ENCODE data around the gene TXNRD2. TPM values are rescaled to one million over a fixed set of nuclear protein-coding genes. Genes with fewer than 3 reads are reported as not detected.

TXNRD2 gene
- total RNA-seq, 1 experiment from 2014 or later = 25.8 TPM

DNA sequence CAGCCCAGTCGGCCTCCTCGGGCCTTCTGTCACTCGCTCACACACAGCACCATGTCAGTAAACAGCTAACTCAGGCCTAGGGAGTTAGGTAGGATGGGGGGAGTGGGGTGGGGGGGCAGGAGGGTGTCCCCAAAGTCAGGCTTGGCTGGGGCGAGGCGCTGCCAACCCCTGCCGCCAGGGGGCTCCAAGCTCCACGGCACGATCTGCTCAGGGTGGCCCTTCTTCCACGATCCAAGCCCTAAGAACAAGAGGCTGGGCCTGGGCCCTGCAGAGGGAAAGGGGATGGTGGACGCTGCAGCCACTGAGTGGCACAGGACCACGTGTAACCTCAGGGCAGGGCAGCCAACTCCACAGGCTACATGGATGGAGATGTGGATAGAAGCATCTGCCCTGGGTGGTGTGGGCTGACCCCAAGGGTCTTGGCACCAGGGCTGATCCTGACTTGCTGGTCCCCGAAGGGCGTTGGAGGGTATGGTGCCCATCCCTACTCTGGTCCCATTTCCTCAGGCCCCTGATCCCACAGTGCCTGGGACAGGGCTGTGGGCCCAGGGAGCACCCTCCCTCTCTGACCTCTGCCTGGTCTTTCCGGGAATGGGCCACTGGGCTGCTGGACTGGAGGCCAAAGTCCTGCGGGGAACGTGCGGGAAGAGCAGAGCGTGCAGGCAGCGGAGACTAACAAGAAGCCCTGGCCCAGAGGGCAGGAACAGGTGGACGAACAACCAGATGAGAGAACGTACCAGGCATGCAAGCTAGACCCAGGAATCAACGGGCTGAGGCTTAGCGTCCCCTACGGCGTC is 29.1 kb upstream of the TXNRD2 start:
- in situ Hi-C loops (cut with HindIII; ENCODE audit: low pct_unique_long_range_greater_than_20kb, low sequenced_read_pairs) = no loop called here
- peak; percentile 62 for DNase-seq (ENCODE audit: low read depth, low spot score)

DNA sequence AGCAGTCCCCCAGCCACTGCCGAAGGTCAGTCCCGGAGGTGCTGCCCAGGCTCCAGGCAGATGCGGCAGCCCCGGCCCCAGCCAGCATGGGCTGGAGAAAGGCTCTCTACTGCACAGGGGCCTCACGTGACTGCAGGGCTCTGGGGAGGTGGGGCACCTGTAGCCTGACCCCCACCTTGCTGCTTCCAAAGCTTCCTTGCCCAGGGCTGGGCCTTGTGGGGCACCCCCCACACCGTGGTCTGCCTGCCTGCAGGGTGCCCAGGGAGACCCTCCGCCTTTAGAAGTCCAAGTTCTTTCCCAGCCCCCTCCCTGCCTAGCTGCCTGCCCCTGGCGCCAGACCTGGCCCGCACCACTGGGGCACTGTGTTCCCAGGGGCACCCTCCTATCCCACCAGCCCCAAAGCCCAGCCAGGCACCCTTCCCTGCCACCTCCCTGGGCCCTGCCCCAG is 28.4 kb upstream of the TXNRD2 start:
- DNase-seq (ENCODE audit: low read depth, low spot score) = no peak
- in situ Hi-C loops (cut with HindIII; ENCODE audit: low pct_unique_long_range_greater_than_20kb, low sequenced_read_pairs) = no loop called here

DNA sequence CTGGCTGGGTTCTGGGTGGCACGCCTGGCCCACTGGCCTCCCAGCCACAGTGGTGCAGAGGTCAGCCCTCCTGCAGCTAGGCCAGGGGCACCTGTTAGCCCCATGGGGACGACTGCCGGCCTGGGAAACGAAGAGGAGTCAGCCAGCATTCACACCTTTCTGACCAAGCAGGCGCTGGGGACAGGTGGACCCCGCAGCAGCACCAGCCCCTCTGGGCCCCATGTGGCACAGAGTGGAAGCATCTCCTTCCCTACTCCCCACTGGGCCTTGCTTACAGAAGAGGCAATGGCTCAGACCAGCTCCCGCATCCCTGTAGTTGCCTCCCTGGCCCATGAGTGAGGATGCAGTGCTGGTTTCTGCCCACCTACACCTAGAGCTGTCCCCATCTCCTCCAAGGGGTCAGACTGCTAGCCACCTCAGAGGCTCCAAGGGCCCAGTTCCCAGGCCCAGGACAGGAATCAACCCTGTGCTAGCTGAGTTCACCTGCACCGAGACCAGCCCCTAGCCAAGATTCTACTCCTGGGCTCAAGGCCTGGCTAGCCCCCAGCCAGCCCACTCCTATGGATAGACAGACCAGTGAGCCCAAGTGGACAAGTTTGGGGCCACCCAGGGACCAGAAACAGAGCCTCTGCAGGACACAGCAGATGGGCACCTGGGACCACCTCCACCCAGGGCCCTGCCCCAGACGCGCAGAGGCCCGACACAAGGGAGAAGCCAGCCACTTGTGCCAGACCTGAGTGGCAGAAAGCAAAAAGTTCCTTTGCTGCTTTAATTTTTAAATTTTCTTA is 27.7 kb upstream of the TXNRD2 start:
- in situ Hi-C loops (cut with HindIII; ENCODE audit: low pct_unique_long_range_greater_than_20kb, low sequenced_read_pairs) = no loop called here

DNA sequence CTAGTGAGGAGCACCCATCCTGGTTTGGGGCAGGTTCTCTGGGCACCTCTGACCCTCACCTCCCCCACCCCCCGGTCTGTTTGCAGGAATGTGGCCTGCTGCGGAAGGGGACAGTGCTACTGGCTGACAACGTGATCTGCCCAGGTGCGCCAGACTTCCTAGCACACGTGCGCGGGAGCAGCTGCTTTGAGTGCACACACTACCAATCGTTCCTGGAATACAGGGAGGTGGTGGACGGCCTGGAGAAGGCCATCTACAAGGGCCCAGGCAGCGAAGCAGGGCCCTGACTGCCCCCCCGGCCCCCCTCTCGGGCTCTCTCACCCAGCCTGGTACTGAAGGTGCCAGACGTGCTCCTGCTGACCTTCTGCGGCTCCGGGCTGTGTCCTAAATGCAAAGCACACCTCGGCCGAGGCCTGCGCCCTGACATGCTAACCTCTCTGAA is 26.9 kb upstream of the TXNRD2 start:
- in situ Hi-C loops (cut with HindIII; ENCODE audit: low pct_unique_long_range_greater_than_20kb, low sequenced_read_pairs) = no loop called here

More for the DNA sequence above, 27.7 kb upstream of the TXNRD2 start:
- DNase-seq (ENCODE audit: low read depth, low spot score) = no peak

DNA sequence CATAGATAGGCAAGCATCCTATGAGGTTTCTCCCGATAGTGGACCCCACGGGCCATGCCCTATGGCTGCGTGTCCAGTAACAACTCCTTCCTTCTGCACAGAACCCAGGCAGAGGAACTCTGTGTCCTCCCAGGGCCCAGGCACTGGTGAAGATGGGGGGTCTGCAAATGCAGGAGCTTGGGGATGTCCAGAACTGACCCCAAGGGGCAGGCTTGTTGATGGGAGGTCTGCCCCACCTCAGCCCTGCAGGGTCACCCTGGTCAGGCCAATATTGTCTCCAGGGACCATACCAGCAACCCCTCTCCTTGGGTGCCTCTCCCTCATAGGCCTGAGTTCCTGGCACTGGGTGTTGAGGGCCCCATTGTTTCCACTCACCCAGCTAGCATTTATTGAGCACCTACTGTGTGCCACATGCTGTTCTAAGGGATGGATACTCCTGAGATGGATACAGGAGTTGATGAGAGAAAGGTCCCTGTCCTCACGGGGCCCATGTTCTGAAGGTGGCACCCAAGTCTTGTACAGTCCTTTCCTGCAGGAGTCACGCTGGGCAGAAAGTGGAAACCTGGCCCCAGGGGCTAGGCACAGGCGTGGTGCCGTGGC is 26.3 kb upstream of the TXNRD2 start:
- in situ Hi-C loops (cut with HindIII; ENCODE audit: low pct_unique_long_range_greater_than_20kb, low sequenced_read_pairs) = no loop called here
- no peak for DNase-seq (ENCODE audit: low read depth, low spot score)

More for the DNA sequence above, 26.9 kb upstream of the TXNRD2 start:
- no peak for DNase-seq (ENCODE audit: low read depth, low spot score)

DNA sequence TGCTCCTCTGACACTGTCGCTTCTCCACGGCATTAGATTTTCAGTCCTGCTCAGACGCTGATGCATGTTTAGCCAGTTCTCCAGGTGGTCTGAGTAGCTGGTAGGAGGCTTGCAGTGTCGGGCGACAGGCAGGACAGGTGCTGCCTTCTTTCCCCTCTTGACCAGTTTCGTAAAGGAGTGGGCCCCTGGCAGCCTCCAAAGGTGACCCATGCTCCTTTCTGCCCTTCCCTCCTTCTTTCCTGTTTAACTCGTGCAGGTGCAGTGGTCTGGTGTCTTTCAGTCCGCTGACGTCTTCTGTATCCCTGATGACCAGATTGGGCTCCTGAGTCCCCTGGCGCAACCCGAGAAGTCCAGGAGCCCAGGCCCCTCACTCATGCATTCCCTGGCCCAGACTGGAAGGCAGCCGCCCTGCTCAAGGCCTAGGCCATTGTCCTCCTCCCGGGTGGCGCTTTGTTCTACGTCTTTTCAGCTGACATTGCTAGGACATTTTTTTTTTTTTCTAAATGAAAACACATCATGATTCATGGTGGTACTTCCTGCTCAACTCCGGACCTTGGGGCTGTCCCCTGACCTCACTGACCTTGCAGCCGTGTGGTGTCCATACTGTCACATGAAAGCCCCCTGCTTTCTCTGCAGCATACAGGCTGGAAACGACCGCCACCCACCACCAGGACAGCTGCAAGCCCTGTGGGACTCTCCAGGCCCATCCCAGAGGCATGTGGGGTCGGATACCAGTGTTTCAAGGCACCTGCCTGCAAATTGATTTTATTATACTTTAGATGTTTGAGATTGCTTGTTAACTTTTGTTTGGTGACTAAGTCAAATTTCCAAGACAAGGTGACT is 25.5 kb upstream of the TXNRD2 start:
- no peak for DNase-seq (ENCODE audit: low read depth, low spot score)
- in situ Hi-C loops (cut with HindIII; ENCODE audit: low pct_unique_long_range_greater_than_20kb, low sequenced_read_pairs) = no loop called here

DNA sequence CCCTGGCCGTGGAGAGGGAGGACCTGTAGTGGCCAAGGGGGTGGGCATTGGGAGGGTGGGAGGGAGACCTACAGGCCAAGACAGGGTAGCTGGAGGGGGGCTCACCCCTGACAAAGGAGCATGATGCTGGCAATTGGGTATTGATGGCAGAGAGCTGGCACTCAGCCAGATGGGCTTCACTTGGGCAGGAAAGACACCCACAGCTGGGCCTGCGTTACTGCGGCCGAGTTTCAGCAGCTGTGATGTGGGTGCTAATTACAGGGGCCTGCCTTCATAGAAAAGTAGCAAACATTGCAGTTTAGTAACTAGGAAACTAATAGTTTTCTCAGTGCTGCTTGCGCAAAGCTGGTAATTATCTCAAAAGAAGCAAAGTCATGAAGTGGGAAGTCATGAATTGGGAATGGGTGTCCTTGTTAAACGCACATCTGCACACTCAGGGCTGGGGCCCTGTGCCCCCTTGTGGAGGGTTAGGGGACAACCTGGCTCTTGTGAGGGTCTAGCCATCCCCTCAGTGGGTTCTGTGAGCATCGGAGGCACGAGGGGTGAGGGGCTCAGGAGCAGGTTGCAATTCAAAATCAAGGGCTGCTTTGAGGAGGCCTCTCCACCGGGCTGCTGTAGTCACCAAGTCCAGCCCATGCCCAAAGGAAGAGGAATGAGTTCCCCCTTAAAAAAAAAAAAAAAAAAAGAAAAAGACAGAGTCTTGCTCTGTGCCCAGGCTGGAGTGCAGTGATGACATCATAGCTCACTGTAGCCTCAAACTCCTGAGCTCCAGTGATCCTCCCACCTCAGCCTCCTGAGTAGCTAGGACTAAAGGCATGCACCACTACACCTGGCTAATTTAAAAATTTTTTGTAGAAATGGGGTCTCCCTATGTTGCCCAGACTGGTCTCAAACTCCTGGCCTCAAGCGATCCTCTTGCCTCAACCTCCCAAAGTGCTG is 24.4 kb upstream of the TXNRD2 start:
- in situ Hi-C loops (cut with HindIII; ENCODE audit: low pct_unique_long_range_greater_than_20kb, low sequenced_read_pairs) = no loop called here
- DNase-seq (ENCODE audit: low read depth, low spot score) = peak; percentile 41

DNA sequence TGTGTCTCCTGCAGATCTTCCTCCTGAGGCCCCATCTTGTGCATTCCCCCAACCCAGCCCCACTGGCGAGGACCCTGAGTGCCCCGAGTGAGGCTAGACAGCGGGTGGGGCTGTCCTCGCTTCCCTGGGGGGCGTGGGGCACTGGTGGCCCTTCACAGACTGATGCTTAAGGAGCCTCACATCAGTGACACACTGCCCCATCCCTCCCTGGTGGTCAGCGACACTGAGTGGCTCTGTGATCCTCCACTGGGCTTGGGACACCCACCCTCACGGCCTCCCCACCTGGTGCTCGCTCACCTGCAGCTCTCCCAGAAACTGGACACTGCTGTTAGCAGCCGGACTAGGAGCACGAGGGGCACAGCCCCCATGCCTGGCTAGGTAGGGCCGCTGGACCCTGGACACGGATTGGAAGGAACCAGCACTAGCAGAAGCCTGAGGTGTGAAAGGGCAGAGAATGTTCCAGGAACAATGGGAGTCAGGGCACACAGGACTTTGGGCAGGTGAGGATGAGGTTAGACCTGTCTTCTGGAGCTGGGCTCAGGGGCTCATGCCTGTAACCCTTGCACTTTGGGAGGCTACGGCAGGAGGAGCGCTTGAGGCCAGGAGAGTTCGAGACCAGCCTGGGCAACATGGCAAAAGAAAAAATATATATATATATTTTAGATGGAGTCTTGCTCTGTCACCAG is 23.2 kb upstream of the TXNRD2 start:
- DNase-seq (ENCODE audit: low read depth, low spot score) = no peak
- in situ Hi-C loops (cut with HindIII; ENCODE audit: low pct_unique_long_range_greater_than_20kb, low sequenced_read_pairs) = no loop called here

DNA sequence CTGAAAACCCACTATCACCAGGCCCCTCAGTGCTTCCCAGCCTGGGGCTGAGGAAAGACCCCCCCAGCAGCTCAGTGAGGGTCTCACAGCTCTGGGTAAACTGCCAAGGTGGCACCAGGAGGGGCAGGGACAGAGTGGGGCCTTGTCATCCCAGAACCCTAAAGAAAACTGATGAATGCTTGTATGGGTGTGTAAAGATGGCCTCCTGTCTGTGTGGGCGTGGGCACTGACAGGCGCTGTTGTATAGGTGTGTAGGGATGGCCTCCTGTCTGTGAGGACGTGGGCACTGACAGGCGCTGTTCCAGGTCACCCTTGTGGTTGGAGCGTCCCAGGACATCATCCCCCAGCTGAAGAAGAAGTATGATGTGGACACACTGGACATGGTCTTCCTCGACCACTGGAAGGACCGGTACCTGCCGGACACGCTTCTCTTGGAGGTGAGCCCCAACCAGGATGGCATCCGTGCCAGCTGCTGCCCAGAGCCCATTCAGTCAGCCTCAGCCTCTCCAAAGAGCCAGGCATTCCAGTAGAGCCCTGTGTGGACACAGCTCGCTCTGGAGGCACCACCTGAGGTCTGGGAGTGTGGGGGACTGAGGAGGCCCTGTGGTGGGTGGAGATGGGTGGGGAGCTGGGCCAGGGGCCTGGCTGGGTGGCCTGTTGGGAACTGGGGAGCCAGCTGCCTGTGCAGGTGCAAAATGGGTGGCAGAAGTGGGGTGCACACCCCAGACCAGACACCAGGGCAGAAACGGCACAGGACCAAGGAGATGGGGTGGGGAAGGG is 22.4 kb upstream of the TXNRD2 start:
- no peak for DNase-seq (ENCODE audit: low read depth, low spot score)
- in situ Hi-C loops (cut with HindIII; ENCODE audit: low pct_unique_long_range_greater_than_20kb, low sequenced_read_pairs) = no loop called here

DNA sequence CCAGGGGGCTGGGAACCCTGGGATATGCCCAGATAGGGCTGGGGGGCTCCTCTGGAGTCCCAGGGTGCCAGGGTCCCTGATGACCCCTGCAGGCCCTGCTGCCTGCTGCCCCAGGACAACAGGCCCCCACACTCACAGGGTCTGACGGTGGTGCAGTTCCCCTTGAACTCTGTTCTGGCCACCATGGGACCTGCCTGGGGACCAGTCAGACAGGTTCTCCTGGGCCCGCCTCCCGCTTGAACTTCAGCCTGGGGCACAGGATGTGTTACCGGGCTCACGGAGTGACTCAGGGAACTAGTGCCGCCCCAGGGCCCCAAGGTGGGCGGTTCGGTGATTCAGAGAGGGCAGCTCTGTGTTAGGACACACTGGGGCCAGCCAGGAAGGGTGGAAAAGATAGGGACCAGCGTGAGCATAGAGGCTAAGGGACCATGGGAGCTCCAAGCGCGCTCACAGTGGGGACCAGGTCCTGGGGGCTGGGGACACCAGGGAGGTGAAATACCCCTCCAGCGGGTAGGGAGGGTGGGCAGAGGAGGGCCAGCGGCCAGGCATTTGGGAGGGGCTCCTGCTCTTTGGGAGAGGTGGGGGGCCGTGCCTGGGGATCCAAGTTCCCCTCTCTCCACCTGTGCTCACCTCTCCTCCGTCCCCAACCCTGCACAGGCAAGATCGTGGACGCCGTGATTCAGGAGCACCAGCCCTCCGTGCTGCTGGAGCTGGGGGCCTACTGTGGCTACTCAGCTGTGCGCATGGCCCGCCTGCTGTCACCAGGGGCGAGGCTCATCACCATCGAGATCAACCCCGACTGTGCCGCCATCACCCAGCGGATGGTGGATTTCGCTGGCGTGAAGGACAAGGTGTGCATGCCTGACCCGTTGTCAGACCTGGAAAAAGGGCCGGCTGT is 21.5 kb upstream of the TXNRD2 start:
- in situ Hi-C loops (cut with HindIII; ENCODE audit: low pct_unique_long_range_greater_than_20kb, low sequenced_read_pairs) = no loop called here
- DNase-seq (ENCODE audit: low read depth, low spot score) = no peak

DNA sequence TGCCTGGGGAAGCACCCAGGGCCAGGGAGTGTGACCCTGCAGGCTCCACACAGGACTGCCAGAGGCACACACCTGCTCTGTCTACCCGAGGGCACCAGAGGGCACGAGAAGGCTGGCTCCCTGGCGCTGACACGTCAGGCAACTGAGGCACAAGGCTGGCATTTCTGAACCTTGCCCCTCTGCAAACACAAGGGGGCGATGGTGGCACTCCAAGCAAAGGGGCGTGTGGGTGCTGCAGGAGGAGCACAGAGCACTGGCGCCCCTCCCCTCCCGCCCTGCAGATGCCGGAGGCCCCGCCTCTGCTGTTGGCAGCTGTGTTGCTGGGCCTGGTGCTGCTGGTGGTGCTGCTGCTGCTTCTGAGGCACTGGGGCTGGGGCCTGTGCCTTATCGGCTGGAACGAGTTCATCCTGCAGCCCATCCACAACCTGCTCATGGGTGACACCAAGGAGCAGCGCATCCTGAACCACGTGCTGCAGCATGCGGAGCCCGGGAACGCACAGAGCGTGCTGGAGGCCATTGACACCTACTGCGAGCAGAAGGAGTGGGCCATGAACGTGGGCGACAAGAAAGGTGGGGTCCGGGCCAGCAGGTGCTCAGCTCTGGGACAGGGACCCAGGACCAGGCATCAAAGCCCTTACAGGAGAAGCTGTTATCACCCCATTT is 20.8 kb upstream of the TXNRD2 start:
- DNase-seq (ENCODE audit: low read depth, low spot score) = peak; percentile 92
- in situ Hi-C loops (cut with HindIII; ENCODE audit: low pct_unique_long_range_greater_than_20kb, low sequenced_read_pairs) = no loop called here

DNA sequence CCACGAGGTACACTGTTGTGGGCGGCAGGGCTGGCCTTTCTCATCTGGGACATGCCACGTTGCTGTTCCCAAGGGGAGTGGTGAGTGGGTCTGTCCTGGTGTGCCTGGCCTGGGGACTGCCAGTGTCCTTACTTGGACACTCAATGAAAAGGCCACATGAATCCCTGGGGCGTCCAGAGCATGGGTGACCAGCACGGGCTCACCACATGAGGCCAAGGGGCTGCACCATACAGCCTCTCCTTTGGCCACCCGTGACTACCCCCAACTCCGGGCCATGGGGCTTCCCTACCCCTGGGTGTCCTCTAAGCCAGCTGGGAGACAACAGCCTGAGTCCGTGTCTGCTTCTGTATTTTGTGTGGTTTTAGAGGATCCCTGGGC is 20.2 kb upstream of the TXNRD2 start:
- in situ Hi-C loops (cut with HindIII; ENCODE audit: low pct_unique_long_range_greater_than_20kb, low sequenced_read_pairs) = no loop called here
- DNase-seq (ENCODE audit: low read depth, low spot score) = no peak

DNA sequence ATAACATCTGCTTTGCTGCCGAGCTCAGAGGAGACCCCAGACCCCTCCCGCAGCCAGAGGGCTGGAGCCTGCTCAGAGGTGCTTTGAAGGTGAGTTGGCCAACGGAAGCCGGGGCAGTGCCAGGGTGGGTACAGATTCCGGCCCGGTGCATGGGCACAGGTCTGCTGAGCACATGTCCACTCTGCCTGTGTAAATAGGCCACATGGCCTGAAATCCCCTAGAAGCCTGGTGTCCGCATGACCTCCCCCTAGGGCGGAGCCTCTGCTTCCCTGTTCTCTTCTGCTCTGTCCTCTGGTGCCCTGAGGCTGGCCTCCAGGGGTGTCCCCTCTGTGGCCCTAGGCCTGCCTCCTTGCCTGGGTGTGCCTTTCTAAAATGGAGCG is 19.6 kb upstream of the TXNRD2 start:
- in situ Hi-C loops (cut with HindIII; ENCODE audit: low pct_unique_long_range_greater_than_20kb, low sequenced_read_pairs) = no loop called here
- no peak for DNase-seq (ENCODE audit: low read depth, low spot score)

DNA sequence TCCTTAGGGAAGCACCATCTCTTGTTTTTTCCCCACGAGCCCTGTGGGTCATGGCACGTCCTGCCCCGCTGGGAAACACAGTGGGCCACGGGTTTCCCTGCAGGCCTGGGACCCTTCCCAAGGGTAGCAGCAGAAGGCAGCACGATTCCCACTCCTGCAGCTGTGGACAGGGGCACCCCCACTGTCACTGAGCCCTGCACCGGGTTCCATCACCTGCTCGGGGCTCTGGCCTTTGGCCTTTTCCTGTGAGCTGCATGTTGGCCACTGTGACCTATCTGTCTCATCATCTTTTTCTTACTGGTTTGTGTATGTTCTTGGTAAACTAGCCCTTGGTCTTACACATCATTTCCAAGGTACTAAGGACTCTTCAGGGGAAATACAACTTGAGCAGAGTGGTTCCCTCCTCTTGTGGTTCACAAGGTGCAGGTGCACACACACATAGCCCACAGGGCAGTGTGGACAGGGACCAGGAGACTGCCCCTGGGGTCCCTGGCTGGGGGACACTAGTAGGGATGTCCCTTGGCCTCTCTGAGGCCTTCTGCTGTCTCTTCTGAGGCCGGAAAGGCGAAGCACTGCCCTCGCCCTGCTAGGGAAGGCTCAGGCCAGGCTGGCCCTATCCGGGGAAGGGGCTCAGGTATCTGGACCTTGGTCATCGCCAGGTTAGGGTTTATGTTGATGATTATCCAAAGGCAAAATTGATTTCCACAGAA is 19.0 kb upstream of the TXNRD2 start:
- in situ Hi-C loops (cut with HindIII; ENCODE audit: low pct_unique_long_range_greater_than_20kb, low sequenced_read_pairs) = no loop called here
- no peak for DNase-seq (ENCODE audit: low read depth, low spot score)

Measured in SK-MEL-5 (cell line).